HPDE6-E6E7 (cell line): Measurements from ENCODE around the gene PGAM2.

Experiments
- DNase-seq: peaks from one replicate; pipeline ENCODE4 v3.0.0; 2011; ENCODE audit warnings: missing footprints; ENCODE audit errors: extremely low spot score

PGAM2 gene

DNA sequence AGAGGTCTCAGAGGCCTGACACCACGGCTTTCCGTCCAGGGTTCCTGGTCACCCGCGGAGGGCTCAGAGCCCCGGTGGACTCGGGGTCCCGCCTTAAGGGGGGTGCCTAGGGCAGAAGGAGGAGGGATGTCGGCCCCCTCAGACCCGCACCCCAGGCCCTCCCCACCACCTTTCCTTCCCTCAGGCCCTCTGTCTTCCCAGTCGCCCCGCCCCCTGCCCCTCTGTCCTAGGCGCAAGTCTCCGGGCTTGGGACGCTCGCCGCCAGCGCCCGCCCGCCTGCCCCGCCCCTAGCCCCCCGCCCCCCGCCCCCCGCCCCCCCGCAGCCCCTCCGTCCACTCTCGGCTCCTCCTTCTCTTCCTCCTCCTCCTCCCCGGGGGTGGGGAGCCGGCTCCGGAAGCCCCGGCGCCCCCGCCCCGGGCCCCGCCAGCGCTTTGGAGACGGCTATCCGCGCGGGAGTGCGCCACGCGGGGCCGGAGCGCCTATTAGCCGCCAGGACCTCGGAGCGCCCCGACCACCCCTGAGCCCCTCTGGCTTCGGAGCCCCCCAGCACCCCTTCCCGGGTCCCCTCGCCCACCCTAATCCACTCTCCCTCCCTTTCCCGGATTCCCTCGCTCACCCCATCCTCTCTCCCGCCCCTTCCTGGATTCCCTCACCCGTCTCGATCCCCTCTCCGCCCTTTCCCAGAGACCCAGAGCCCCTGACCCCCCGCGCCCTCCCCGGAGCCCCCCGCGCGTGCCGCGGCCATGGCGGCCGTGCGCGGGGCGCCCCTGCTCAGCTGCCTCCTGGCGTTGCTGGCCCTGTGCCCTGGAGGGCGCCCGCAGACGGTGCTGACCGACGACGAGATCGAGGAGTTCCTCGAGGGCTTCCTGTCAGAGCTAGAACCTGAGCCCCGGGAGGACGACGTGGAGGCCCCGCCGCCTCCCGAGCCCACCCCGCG is 38.8 kb upstream of the PGAM2 start, which contains the start of gene AEBP1:
Gene AEBP1 (plus strand): TSS at position 423 of the 937 bp plus-strand sequence. CDS start 321 bp downstream, at position 744.
- no peak for DNase-seq

DNA sequence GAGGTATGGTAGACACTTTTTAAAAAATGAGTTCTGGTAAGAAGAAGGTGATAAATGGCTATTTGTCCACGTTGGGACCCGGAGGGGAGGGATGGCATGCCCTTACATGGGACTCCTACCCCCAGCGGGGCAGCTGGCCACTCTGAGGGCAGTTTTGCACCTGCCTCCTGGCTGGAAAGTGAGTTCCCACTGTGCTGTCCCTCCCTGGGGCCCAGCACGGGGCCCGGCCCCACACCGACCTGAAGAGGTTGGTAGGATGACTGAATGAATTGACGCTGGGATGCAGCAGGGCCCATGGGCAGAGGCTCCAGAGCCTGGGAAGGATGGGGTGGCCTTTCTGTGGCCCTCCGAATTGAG is 38.2 kb upstream of the PGAM2 start:
- no peak for DNase-seq

DNA sequence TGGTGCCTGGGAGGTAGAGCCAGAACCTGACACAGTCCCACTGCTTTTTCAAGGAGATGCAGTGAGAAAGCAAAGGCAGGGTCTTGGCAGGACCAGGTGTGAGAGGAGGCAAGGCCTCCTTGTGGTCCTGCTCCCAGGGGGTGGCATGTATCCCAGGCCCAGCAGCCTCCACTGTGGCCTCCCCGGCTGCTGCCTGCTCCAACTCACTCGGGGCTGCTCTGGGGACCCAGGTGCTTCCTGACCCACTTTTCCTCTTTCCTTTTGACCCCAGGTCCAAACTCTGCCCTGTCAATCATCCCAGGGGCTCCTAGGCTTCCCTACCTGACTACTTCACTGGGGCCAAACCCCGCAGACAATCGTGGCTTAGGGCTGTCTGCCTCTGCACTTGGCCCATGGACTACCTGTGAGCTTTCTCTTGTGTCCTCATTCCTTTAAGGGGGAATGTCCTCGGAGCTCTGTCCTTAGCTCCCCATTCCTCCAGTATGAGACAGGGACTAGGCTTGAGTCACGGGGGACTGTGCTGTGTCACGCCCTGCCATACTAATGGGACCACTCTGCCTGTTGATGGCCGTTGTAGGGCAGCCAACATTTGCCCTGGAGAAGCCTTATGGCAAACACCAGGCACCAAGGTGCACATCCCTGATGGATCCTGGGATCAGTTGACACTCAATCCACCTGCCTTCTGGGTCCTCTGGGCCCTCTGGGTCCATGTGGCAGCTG is 37.6 kb upstream of the PGAM2 start:
- DNase-seq, result no peak

DNA sequence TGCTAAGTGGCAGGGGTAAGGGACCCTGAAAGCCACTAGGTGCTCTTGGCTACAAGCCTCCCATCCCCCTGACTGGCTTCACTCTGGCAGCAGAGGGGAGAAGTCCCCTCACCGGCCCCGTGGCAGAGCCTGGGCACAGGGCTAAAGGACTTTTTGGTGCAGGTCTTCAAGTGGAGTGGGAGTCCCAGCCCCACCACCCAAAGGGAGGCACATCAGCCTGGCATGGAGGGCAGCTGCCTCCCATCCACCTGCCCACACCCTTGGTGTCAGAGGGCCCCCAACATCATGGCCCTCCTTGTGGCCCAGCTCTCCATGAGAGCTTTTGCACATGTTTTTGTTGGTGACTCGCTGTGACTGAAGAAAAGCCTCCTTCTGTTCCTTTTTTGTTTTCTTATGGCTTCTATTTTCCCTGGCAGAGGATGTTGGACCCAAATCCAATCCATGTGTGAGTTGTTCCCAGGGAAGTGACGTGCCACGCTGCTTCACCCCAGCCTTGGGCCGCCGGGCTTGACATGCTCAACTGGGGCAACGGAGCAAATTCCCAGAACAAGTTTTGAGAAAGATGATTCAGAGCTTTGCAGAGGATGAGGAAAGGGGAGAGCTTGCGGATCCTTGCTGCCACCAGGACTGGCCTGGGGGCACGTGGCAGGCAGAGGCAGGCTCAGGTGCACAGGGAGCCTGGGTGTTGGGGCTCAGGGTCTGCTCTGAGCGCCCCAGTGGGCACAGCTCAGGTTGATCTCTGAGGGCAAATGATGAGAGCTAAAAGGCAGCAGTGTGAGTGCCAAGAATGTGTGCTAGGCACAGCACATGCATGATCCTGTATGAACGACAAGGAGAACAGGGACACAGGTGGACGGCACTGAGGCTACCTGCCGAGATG is 36.8 kb upstream of the PGAM2 start:
- DNase-seq, result peak; percentile 55

DNA sequence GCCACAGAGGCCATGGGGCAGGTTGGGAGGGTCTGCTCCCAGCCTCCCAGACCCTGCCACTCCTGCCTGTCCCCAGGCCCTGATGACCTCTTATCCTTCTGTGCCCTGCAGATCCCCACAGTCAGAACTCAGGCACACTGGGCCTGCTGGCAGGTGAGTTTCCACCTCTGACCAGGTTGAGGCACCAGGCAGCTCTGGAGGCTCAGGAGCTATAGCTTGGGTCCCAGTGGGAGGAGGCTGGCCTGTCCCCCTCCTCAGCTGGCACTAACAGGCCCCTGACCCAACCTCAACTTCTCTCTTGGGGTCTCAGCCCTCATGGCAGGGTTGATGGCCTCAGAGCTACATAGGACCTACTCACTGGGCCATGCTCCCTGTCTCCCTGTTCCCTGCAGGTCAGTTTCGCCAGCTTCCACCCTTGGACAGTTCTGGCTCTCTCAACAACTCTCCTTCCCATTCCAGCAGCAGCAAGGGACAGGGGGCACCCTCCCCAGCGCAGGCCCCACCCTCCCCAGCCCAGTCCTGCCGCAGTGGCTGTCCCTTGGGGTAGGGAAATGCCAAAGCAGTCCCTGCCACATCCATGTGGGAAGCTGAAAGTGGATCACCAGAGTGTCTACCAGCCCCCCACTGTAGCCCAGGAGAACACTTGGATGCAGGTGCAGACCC is 36.1 kb upstream of the PGAM2 start:
- no peak for DNase-seq

DNA sequence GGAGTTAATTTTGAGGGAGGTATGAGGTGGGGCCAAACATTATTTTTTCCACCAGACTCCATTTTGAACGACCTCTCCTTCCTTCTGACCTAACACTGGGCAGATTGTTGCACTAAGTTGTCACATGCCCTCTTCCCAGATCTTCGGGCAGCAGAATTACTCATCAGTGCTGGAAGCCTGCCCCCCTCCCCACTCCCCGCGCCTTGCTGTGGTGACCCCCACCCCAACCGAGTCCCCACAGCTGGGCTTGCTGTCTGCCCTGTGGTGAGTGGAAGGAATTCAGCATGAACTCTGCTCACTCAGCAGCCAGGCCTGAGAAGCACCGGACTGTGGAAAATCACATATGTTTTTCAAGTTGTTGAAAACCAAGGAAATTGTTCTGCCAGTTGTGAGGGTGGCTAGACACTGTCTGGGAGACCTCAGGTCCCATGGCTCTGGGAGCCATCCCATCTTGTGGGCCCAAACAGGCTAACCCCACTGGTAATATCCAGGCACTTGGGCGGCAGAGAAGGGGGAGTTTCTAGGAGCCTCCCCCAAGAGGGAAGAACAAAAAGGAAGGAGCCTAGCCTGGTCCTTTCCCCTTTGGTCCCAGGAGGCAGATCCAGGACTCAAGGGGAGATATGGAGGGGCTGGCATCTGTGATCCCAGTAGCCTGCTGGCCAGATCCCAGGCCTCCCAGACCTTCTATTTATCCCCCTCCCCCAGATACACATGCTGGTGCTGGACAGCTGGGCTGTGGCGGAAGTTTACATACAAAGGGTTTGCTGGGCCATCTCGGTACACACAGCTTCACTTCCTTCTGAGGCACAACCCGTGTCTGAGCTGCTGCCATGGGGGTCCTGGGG is 35.3 kb upstream of the PGAM2 start:
- DNase-seq, result no peak

DNA sequence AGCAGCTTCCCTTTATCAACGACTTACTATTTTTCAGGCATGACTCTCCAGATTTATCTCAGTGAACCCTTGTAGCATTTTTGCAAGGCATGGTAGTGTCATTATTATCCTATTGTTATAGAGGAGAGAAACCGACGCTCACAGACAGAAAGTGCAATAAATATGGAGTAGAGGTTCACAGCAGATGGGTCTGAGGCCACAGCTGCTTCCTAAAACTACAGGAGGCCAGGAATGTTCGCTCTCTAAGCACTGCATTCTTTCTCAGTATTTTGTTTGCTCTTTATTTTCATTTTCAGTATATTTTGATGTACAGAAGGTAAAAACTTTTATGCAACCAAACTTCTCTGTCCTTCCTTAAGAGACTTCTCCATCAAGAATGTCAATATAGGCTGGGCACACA is 34.3 kb upstream of the PGAM2 start:
- DNase-seq, result no peak

DNA sequence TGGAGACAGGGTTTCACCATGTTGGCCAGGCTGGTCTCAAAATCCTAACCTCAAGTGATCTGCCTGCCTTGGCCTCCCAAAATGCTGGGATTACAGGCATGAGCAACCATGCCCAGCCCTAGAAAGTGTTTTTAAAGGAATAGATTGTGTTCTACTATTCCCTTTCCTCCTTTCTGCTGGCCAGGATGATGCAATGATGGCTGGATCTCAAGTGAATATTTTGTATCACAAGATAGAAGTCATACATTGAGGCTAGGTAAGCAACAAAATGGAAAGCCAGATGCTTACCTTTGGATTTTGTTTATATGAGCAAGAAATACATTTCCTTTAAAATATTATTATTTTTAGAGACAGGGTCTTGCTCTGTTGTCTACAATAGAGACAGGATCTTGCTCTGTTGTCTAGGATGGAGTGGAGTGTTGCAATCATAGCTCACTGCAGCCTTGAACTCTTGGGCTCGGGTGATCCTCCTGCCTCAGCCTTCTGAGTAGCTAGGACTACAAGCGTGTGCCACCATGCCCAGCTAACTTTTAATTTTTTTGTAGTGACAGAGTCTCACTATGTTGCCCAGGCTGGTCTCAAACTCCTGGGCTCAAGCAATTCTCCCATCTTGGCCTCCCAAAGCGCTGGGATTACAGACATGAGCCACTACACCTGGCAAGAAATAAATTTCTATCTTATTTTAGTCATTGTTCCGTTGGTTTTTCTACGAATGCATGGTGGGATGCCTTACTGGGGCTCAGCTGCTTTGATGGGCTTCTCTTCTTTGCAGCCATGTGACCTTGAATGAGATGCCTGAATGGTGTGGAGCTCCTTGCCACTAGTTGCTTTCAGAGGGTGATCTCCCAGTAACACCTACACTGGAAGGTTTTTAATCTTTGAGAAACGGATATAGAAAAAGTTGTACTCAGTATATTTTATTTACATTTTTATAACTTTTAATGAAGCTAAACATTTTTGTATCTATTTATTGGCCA is 33.0 kb upstream of the PGAM2 start:
- no peak for DNase-seq

DNA sequence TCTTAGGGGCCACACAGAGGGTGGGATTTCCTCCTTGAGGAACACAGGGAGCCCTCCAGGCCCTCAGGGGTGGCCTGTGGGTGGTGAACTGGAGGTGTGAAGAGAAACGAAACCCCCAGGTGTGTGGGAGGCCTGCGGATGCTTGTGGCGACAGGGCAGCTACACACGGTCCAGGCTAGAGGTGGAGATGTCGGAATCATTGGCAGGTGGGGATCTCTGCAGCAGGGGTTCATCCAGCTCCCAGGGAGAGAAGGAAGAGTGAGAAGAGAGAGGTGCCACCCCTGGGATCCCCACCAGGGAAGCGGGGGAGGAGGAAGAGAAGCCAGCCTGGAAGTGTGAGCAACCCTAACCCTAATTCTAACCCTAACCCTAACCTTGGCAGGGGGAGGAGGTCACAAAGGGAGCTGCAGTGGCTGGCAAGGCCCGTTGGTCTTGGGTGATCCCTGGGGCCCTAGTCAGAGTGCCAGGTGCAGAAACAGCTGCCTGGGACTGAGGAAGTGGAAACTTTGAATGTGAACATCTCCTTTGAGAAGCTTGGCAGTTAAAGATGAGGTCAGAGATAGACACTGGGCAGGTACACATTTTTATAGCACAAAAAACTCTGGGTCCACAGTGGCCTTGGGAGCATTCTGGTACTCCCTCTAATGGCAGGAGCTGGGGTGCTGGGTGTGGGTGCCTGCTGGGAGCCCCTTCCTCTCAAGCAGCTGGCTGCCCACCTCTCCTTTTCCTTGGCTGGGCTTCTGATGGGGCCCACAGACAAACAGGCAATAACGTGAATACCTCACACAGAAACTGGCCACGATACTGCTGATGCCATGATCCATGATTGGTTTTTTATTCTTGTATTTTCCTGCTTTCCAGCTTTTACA is 31.9 kb upstream of the PGAM2 start:
- DNase-seq, result no peak

DNA sequence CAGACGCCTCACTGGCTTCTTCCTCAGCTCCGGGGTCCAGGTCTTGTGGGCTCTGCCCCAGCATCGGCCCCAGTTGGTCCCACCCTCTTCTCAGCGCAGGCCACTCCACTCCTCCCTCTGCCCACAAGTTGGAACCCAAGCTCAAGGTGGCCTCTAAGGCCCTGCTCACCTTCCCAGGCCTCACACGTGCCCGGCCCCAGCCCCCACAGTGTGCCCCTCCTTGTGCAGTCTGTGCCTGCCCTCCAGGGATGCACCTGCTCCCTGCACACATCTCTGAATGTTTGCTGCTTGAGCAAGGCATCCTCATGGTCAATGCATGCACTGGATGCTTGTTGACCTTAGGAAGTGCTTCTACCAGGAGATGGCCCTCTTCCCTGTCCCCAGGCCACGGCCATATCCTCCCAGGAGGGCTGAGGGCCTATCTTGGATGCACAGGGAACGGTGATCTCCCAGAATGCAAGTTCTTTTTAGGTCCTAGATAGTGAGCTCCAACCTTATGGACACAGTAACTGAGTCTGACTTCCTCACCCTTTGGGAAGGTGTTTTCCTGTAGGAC is 31.0 kb upstream of the PGAM2 start:
- DNase-seq, result no peak

DNA sequence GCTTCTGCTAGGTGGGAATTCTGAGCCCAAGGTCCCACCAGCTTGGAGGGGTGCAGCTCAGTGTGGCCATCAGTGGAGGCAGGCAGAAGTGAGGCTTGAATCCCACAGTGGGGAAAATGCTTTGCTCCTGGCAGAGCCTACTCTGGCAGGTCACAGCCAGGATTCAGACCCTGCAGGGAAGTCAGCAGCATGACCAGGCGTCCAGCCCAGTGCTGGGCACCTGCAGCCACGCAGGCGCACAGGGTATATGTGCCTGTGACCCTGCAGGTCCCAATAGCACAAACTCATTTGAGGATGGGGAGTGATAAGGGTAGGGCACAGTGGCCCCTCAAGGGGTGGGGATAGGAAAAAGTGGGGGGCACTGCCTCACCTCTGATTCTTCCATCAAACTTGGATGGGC is 30.4 kb upstream of the PGAM2 start:
- DNase-seq, result no peak

DNA sequence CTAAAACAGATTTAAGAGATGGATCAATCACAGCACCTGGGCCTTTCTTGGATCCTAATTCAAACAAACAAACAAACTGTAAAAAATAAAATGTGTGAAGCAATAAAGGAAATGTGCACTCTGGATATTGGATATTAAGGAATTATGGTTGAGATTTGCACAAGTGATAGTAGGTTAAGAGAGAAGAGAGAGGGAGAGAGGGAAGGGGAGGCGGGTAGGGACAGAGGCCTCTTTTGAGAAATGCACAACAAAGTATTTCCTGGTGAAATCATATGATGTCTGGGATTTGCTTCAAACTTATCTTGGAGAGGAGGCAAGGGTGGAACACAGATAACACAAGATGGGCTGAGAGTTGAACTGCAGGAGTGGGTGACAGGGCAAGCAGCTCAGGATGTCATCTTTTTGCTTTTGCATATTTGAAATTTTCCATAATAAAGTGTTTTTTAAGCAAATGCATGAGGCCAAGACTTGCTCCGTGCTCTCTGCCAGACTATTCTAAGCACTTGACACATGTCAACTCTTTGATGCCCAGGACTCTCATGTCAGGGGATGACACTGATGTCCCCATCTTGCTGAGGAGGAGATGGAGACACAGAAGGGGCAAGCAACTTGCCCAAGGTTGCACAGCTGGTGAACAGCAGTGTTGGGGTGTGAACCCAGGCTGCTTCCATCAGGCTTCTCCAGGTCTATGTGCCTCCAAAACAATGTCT is 29.7 kb upstream of the PGAM2 start:
- no peak for DNase-seq

DNA sequence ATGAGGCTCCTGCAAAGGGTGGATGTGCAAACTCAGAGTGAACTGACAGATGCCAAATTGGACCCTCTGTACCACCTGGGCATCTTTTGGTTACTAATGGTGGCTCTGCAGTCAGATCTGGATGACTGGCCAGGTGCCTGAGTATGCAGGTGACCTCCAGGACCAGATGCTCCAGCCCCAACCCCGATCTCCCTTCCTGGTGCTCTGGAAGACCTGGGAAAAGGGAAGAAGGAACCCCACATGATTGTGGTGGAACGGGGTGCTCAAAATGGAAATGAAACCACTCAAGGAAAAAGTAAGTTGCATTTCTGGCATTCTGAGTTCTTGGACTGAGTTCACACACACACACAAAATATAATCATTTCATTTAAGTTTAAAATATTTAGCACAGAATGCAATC is 29.0 kb upstream of the PGAM2 start:
- no peak for DNase-seq

DNA sequence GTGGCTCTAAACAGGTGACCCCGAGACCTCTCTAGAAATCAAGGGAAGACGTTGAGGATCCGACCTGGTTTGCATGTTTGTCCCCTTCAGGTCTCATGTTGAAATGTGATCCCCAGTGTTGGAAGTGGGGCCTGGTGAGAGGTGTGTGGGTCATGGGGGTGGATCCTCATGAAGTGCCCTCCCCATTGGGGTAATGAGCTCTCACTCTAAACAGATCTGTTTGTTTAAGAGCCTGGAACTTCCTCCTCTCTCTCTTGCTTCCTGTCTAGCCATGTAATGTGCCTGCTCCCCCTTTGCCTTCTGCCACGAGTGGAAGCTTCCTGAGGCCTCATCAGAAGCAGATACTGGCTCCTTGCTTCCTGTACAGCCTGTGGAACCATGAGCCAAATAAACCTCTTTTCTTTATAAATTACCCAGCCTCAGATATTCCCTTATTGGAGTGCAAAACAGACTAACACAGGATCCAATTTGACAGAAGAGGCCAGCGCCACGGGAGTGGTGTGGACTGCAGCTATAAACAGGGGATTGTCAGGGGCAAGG is 27.8 kb upstream of the PGAM2 start:
- no peak for DNase-seq

DNA sequence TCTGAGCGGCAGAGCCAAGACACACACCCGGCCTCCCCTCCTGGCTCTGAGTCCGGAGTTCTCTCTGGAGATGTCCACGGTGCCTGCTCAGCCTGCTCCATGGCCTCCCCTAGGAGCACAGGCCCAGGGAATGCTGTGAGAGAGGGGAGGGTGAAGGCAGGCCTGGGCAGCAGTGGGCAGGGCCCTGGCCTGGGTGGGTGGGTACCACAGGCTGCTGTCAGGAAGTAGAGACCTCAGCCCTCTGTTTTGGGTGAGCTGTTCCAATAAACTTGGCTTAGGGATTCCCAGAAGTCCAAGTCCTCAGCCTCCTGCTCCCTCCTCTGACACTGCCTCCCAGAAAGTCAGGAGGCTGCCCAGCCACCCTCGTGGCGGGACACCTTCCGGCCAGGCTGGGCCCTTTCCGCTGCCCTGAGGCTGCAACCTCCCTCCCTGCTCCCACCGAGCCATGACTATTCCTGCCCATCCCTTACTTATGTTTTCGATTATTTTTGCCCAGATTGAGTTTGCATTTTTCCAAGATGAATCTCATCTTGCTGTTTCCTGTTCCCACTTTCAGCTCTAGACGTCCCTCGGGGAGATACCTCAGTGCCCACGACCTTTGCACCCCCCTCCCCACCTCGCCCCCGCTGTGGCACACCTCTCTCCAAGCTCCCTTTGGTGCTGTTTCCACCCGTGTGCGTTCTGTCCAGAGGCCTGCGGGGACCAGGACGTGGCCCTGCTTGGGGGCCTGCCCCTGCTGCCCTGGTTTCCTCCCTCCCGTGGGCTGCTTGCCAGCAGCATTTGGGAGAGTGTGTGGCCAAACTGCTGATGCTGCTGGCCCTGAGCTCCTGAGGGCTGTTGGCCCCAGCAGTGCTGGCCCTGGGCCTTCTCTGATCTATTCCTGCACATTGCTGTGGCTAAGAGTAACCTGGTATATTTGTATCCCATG is 22.8 kb upstream of the PGAM2 start:
- DNase-seq, result no peak

DNA sequence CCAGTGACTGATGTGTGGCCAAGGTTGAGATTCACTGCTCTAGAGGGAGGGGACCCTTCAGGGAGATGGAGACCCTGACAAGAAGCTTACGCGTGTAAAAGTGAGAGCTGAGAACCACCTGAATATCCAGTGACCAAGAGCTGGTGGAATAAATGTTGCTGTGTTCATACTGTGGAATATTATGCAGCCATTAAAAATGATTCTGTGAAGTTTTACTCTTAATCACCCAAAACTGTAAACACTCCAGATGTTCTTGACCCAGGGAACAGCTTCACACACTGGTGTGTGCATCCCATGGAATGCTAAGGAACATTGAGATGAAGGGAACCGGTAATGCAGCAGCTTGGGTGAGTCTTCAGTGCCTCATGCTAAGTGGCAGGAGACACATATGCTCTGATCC is 21.3 kb upstream of the PGAM2 start:
- no peak for DNase-seq
